ENCODE results near the gene USP17L13.
"Not testable (repeated sequence)": the region's sequence is repeated elsewhere in the genome, so short reads cannot be mapped to it uniquely, and the experiment has no call there.

DNA sequence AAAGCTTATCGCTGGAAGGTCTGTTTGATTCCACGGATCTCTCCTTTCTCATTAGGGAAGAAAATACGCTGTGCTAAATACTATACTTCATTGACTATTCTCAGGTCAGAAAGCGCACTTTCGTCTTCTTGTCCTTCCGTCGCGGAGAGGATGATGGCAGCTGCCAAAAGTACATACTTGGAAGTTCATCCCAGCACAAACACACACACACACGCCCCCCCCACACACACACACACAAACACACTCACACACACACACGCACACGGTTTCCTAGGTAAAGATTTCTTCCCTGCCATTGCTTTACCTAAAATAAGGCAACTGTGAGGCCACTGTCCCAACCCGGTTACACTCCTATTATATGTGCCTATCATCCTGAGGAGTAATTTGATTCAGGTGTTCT lies 13.8 kb downstream of the USP17L13 start:
- TF ChIP-seq, protein P1, sequence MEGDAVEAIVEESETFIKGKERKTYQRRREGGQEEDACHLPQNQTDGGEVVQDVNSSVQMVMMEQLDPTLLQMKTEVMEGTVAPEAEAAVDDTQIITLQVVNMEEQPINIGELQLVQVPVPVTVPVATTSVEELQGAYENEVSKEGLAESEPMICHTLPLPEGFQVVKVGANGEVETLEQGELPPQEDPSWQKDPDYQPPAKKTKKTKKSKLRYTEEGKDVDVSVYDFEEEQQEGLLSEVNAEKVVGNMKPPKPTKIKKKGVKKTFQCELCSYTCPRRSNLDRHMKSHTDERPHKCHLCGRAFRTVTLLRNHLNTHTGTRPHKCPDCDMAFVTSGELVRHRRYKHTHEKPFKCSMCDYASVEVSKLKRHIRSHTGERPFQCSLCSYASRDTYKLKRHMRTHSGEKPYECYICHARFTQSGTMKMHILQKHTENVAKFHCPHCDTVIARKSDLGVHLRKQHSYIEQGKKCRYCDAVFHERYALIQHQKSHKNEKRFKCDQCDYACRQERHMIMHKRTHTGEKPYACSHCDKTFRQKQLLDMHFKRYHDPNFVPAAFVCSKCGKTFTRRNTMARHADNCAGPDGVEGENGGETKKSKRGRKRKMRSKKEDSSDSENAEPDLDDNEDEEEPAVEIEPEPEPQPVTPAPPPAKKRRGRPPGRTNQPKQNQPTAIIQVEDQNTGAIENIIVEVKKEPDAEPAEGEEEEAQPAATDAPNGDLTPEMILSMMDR (IDR thresholded peaks at IDR 0.05): not testable (repeated sequence)
- TF ChIP-seq POLR2A, POLR2AphosphoS5 (IDR thresholded peaks at IDR 0.05): not testable (repeated sequence)
